Stomach smooth muscle (tissue), 2 donors: ENCODE results near the gene SWT1.
"Not testable (repeated sequence)": the region's sequence is repeated elsewhere in the genome, so short reads cannot be mapped to it uniquely, and the experiment has no call there.

Source experiments
- H3K27ac ChIP-seq: one replicate; pipeline ENCODE4 v1.7.0; 2013; ENCODE audit warnings: mild to moderate bottlenecking, low read length, inconsistent platforms
- H3K27me3 ChIP-seq, 2 donors: one replicate each; pipeline ENCODE4 v1.7.0; 2013; ENCODE audit warnings: low read length in 2 of 2; ENCODE audit not compliant: insufficient read depth in 2 of 2, control insufficient read depth in 1 of 2
- H3K36me3 ChIP-seq, 2 donors: one replicate each; pipeline ENCODE4 v1.7.0; 2013; ENCODE audit warnings: low read length in 2 of 2; ENCODE audit not compliant: control insufficient read depth in 2 of 2, insufficient read depth in 2 of 2
- H3K4me1 ChIP-seq: one replicate; pipeline ENCODE4 v1.7.0; 2013; ENCODE audit warnings: low read length; ENCODE audit not compliant: control insufficient read depth, insufficient read depth
- H3K4me3 ChIP-seq, 2 donors: one replicate each; pipeline ENCODE4 v1.7.0; 2013; ENCODE audit warnings: low read length in 2 of 2
- H3K9ac ChIP-seq, 2 donors: one replicate each; pipeline ENCODE4 v1.7.0; 2013; ENCODE audit warnings: low read length in 2 of 2, mild to moderate bottlenecking in 1 of 2
- H3K9me3 ChIP-seq, 2 donors: one replicate each; pipeline ENCODE4 v1.7.0; 2013; ENCODE audit warnings: low read length in 2 of 2; ENCODE audit not compliant: control insufficient read depth in 2 of 2
- donor health status: healthy.
- donor health status: Pancreatic carcinoma.

SWT1 gene

DNA sequence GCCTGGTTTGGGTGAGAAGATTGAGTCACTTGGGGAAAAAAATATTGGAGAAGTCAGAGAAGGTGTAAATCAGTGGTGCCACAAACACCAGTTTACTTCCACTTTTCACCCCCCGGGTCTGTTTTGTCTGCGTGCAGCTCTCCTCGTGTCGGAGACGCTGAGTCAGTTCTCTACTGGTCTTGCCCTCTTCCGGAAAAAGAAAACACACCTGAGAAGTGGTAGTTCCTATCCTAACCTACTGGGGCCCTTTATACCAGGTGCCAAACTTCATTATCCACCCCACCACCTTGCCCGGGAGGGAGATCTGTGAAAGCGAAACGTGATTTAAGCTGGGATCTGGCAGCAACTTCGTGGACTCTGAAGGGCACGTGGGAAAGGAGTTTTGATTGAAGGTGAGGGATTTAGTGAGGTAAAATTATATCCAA is 160.9 kb downstream of the SWT1 start:
- Histone ChIP-seq H3K4me3 (peak overlapping the region; percentile 92 to 95), H3K36me3 (no peaks in the 10 kb centered on the region), H3K27me3 (no peaks in the 10 kb centered on the region), H3K4me1 (peaks cover 11% of the 10 kb centered on the region), H3K27ac (peak overlapping the region; percentile 91), H3K9ac (peak overlapping the region; percentile 66 to 81), H3K9me3 (no peaks in the 10 kb centered on the region)

DNA sequence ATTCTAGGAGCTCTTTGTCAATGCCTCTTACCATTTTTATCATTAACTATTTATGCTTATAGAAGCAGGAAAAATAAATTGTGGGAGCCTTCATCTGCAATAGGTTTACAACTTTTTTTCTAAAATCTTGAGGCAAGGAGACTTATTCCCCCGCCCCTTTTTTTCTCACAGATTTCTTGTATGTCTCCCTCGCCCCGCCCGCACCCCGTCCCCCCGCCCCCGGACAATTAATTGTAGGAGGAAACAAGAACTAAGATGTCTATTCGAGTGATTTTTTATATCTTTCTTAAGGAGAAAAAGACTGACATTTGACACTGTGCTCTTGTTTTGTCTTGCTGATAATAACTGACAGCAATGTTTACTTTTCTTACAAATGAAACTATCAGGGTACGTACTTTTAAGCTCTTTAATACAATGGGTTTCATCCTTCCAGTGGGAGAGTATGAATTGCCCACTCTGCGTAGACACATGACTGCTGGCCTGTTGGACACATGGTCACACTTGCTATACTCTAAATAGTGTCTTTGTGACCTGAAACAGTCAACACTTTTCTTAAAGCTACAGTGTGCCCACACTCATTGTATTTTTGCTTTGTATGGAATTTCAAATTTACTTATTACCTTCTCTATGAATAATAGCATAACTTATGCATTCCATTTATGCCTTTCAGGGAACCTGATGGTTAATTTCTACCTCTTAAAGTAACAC is 161.6 kb downstream of the SWT1 start:
- H3K9me3 ChIP-seq: no peaks in the 10 kb centered on the region
- no peaks in the 10 kb centered on the region for H3K36me3 ChIP-seq
- H3K4me1 ChIP-seq: peaks cover 11% of the 10 kb centered on the region
- H3K27me3 ChIP-seq: no peaks in the 10 kb centered on the region
- no peak overlapping the region for H3K4me3 ChIP-seq
- H3K27ac ChIP-seq: no peak overlapping the region
- no peak overlapping the region for H3K9ac ChIP-seq

DNA sequence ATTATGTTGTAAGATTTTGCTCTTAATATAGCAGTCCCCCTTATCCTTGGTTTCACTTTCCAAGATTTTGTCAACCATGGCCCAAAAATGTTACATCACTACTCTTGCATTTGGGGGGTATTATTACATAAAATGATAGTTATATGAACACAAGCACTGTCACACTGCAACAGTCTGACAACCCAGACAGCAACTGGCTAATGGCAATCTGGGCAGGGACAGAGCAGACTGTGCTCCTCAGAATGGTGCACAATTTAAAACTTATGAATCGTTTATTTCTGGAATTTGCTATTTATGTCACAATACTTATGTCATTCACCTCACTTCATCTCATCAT is 162.1 kb downstream of the SWT1 start:
- Histone ChIP-seq H3K27ac (no peak overlapping the region), H3K4me1 (peaks cover 10% of the 10 kb centered on the region), H3K9ac (no peak overlapping the region), H3K36me3 (no peaks in the 10 kb centered on the region), H3K27me3 (no peaks in the 10 kb centered on the region), H3K4me3 (no peak overlapping the region), H3K9me3 (no peaks in the 10 kb centered on the region)

DNA sequence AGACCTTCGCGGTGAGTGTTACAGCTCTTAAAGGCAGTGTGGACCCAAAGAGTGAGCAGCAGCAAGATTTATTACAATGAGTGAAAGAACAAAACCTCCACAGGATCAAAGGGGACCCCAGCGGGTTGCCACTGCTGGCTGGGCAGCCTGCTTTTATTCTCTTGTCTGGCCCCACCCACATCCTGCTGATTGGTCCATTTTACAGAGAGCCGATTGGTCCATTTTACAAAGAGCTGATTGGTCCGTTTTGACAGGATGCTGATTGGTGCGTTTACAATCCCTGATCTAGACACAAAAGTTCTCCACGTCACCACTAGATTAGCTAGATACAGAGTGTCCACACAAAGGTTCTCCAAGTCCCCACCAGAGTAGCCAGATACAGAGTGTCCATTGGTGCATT is 164.1 kb downstream of the SWT1 start:
- H3K4me1 ChIP-seq, H3K4me3 ChIP-seq, H3K9ac ChIP-seq, H3K36me3 ChIP-seq, H3K9me3 ChIP-seq, H3K27ac ChIP-seq, H3K27me3 ChIP-seq: not testable (repeated sequence)

DNA sequence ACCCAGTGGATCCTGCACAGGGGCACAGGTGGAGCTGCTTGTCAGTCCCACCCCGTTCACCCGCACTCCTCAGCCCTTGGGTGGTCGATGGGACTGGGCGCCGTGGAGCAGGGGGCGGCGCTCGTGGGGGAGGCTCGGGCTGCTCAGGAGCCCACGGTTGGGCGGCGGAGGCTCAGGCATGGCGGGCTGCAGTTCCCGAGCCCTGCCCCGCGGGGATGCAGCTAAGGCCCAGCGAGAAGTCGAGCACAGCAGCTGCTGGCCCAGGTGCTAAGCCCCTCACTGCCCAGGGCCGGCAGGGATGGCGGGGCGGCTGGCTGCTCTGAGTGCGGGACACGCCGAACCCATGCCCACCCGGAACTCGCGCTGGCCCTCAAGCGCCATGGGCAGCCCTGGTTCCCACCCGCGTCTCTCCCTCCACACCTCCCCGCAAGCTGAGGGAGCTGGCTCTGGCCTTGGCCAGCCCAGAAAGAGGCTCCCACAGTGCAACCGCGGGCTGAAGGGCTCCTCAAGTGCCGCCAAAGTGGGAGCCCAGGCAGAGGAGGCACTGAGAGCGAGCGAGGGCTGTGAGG is 164.8 kb downstream of the SWT1 start:
- not testable (repeated sequence) for H3K4me3 ChIP-seq, H3K9me3 ChIP-seq, H3K27ac ChIP-seq, H3K36me3 ChIP-seq, H3K4me1 ChIP-seq, H3K27me3 ChIP-seq, H3K9ac ChIP-seq

DNA sequence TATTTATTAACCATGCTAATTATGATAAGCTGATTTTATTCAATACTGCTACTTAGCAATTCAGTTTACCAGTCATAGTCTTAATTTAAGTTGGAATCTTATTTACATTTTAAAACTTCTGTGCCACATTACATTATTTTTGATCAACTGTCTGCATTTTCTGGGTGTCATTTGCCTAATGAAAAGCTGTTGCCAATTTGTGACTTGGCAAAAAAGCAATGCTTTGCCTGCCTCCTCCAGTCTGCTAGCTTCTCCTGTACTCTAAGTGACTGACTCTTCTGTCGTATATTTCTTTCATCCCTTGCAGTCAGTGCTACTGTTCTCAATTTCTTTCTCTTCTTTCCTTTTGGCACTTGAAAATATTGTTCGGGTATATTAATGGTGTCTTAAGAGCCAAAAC is 165.7 kb downstream of the SWT1 start:
- Histone ChIP-seq H3K9ac (no peak overlapping the region), H3K36me3 (no peaks in the 10 kb centered on the region), H3K9me3 (no peaks in the 10 kb centered on the region), H3K27ac (no peak overlapping the region), H3K27me3 (no peaks in the 10 kb centered on the region), H3K4me1 (peaks cover 3% of the 10 kb centered on the region), H3K4me3 (no peak overlapping the region)

DNA sequence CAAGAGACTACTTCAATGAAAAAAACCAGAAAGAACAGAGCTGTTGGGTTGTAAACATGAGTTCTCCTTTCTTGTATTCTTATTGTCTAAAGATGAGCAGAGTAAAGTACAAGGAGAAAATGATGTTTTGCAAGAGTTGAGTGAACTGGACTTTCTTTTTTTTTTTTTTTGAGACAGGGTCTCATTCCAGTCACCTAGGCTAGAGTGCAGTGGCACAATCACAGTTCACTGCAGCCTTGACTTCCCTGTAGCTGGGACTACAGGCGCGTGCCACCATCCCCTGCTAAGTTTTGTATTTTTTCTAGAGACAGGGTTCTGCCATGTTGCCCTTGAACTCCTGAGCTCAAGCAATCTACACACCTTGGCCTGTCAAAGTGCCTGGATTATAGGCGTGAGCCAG is 167.2 kb downstream of the SWT1 start:
- H3K27me3 ChIP-seq: no peaks in the 10 kb centered on the region
- H3K4me3 ChIP-seq: no peak overlapping the region
- H3K4me1 ChIP-seq: no peaks in the 10 kb centered on the region
- no peak overlapping the region for H3K9ac ChIP-seq
- H3K9me3 ChIP-seq: no peaks in the 10 kb centered on the region
- no peak overlapping the region for H3K27ac ChIP-seq
- no peaks in the 10 kb centered on the region for H3K36me3 ChIP-seq

DNA sequence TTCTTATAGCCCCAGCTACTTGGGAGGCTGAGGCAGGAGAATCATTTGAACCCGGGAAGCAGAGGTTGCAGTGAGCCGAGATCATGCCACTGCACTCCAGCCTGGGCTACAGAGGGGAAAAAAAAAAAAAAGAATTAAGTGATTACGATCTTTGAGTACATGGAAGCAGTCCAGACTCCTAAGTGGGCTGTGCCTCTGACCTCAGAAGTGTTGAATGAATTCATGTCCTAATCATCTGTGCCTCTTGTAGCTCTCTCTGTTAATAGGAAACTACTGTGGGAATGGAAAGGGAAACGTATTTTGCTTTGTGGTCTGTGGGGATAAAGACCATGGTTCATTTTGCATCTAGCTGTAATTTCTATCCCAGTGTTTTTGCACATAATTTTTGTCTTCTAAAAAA is 168.4 kb downstream of the SWT1 start:
- Histone ChIP-seq H3K9me3 (no peaks in the 10 kb centered on the region), H3K27ac (no peak overlapping the region), H3K9ac (no peak overlapping the region), H3K27me3 (no peaks in the 10 kb centered on the region), H3K36me3 (no peaks in the 10 kb centered on the region), H3K4me1 (no peaks in the 10 kb centered on the region), H3K4me3 (no peak overlapping the region)

DNA sequence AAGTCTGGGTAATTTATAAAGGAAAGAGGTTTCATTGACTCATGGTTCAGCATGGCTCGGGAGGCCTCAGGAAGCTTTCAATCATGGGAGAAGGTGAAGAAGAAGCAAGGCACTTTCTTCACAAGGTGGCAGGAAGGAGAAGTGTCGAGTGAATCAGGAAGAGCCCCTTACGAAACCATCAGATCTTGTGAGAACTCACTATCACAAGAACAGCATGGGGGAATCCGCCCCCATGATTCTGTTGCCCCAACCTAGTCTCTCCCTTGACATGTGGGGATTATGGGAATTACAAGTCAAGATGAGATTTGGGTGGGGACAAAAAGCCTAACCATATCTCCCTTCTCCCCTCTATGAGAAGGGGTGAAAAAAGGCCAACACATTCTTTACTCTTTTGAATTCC is 171.3 kb downstream of the SWT1 start:
- Histone ChIP-seq H3K27ac (no peak overlapping the region), H3K4me3 (no peak overlapping the region), H3K9ac (no peak overlapping the region), H3K4me1 (no peaks in the 10 kb centered on the region), H3K36me3 (no peaks in the 10 kb centered on the region), H3K9me3 (no peaks in the 10 kb centered on the region), H3K27me3 (no peaks in the 10 kb centered on the region)

DNA sequence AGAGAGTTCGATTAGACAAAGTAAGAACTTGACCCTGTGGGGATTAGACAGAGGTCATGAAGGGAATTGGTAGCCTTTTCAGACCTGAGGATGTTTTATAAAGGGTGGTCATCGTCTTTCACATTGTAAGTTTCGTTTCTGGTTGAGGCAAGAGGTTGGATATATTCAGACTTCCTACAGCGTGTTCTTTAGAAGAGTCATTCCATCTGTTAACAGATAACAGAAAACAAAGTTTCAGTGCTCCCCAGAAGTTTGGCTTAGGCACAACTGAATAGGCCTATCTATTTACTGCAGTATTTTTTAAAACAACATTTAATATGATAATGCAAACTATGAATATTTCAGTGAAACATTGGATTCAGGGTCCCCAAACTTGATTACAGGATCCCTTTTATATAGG is 177.2 kb downstream of the SWT1 start:
- Histone ChIP-seq H3K27ac (no peak overlapping the region), H3K4me3 (no peak overlapping the region), H3K36me3 (no peaks in the 10 kb centered on the region), H3K4me1 (no peaks in the 10 kb centered on the region), H3K9ac (no peak overlapping the region), H3K27me3 (no peaks in the 10 kb centered on the region), H3K9me3 (no peaks in the 10 kb centered on the region)

DNA sequence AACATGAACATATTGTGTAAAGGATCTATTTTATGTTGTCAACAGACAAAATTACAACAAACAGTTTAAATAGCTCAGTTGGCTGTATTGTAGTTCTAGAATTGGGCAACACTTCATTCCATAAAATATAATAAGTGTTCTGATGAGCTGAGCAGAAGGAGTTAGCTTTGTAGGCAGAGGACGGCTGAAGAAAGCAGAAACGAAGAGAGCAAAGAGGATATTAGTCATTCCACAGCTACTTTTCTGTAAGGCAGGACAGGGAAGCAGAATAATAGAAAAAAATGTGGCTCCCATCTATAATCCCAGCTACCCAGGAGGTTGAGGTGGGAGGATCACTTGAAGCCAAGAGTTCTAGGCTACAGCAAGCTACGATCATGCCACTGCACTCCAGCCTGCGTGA is 180.3 kb downstream of the SWT1 start:
- Histone ChIP-seq H3K9me3 (no peaks in the 10 kb centered on the region), H3K36me3 (no peaks in the 10 kb centered on the region), H3K9ac (no peak overlapping the region), H3K4me3 (no peak overlapping the region), H3K27ac (no peak overlapping the region), H3K27me3 (no peaks in the 10 kb centered on the region), H3K4me1 (no peaks in the 10 kb centered on the region)
